ENCODE data around the gene FLRT1. TPM values are rescaled to one million over a fixed set of nuclear protein-coding genes. Genes with fewer than 3 reads are reported as not detected.

FLRT1 gene
- total and polyA plus RNA-seq, 2 of the 13 experiments (the other 11 are each of a cell fraction or from before 2014, with no cell fraction given): 0.02 to 0.08 TPM

DNA sequence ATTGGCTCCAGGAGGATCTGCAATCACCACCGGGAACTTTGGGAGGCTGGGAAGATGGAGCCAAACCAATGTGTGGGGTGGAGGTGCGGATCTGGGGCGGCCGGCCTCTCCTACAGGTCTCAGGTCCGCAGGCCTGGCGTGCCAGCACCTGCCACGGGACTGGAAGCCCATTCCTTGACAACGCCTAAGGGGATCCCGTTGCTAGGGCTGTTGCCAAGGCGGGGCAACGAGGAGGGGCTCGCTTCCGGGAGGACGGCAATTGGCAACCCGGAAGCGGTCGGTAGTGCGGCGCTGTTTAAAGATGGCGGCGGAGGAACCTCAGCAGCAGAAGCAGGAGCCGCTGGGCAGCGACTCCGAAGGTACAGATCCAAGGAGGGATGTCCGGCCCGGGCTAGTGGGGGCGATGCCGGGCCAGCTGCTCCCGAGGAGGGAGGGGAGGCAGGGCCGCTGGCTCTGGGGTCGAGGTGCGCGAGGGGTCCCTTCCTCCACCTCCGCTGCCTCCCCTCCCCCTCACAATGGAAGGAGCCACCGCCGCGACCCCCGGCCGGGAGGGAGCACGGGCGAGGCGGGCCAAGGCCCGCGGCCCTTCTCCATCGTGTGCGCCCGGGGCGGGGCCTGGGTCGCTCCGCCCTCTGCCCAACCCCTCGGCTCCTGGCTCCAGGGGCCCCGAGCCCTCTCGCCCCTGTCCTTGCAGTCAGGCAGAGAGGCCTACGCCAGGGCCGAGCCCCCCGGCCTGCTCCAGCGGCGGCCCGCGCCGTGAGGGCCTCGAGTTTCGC is 49.4 kb upstream of the FLRT1 start, which contains the start of gene OTUB1 (continued):
- TF ChIP-seq NFAT5 (CRISPR knock-in tag; IDR thresholded peaks at IDR 0.05) (peak; percentile 35; the same call in 1 of the 2 replicates), ZBTB8A (CRISPR knock-in tag; IDR thresholded peaks at IDR 0.05; ENCODE audit: borderline replicate concordance, low read depth) (no peak), KDM4B (CRISPR knock-in tag; IDR thresholded peaks at IDR 0.05) (peak; percentile 78), ZNF775 (CRISPR knock-in tag; IDR thresholded peaks at IDR 0.05; ENCODE audit: borderline replicate concordance) (peak; percentile 32; the same call in 1 of the 2 replicates), SALL1 (CRISPR knock-in tag; IDR thresholded peaks at IDR 0.05) (peak; percentile 88), RAD51 (IDR thresholded peaks at IDR 0.05; ENCODE audit: borderline replicate concordance) (no peak), LCORL (IDR thresholded peaks at IDR 0.05) (no peak), LCORL (CRISPR knock-in tag; IDR thresholded peaks at IDR 0.05) (peak; percentile 71; the same call in 1 of the 2 replicates), FOXA3 (CRISPR knock-in tag; IDR thresholded peaks at IDR 0.05) (peak; percentile 59; the same call in 1 of the 2 replicates), SRSF4 (IDR thresholded peaks at IDR 0.05; ENCODE audit: low read depth, low read length, poor library complexity, severe bottlenecking) (no peak), AGO2 (optimal IDR thresholded peaks at IDR 0.05; ENCODE audit: low read depth, low read length) (peak; percentile 86), MYC (CRISPR knock-in tag; IDR thresholded peaks at IDR 0.05; ENCODE audit: borderline replicate concordance) (peak; percentile 76; the same call in 1 of the 2 replicates), ZSCAN21 (CRISPR knock-in tag; IDR thresholded peaks at IDR 0.05; ENCODE audit: borderline replicate concordance) (peak; percentile 64; the same call in 1 of the 2 replicates), SMAD1 (CRISPR knock-in tag; IDR thresholded peaks at IDR 0.05; ENCODE audit: borderline replicate concordance, low read depth) (no peak), TRIM24 (CRISPR knock-in tag; IDR thresholded peaks at IDR 0.05) (no peak), ZNF382 (CRISPR knock-in tag; IDR thresholded peaks at IDR 0.05; ENCODE audit: borderline replicate concordance) (no peak), ZNF230 (CRISPR knock-in tag; IDR thresholded peaks at IDR 0.05) (peak; percentile 33; the same call in 1 of the 2 replicates), KLF12 (CRISPR knock-in tag; IDR thresholded peaks at IDR 0.05; ENCODE audit: borderline replicate concordance) (peak; percentile 96)
- TF ChIP-seq, protein P1, sequence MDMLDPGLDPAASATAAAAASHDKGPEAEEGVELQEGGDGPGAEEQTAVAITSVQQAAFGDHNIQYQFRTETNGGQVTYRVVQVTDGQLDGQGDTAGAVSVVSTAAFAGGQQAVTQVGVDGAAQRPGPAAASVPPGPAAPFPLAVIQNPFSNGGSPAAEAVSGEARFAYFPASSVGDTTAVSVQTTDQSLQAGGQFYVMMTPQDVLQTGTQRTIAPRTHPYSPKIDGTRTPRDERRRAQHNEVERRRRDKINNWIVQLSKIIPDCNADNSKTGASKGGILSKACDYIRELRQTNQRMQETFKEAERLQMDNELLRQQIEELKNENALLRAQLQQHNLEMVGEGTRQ (IDR thresholded peaks at IDR 0.05; ENCODE audit: low read depth, low read length): no peak
- TF ChIP-seq, protein P1 (CRISPR knock-in tag; IDR thresholded peaks at IDR 0.05; ENCODE audit: borderline replicate concordance): no peak
- TF ChIP-seq, protein P2, sequence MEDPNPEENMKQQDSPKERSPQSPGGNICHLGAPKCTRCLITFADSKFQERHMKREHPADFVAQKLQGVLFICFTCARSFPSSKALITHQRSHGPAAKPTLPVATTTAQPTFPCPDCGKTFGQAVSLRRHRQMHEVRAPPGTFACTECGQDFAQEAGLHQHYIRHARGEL (CRISPR knock-in tag; IDR thresholded peaks at IDR 0.05): 0 out of 2 replicates have a peak, but pooled peaks have one; percentile 69
